ENCODE data around the gene FAM120B. TPM values are rescaled to one million over a fixed set of nuclear protein-coding genes. Genes with fewer than 3 reads are reported as not detected.

FAM120B gene
- total RNA-seq, 1 experiment from 2014 or later: 23.4 TPM

GRCh38 chr6:170307080-170307545, 555 bp downstream of the FAM120B start:
- H3K9me3 Mint-ChIP-seq (ENCODE audit: unreplicated experiment): no peaks in the 10 kb centered on the region
- no peaks in the 10 kb centered on the region for H3K27me3 Mint-ChIP-seq (ENCODE audit: insufficient read depth, unreplicated experiment)
- no peak for TF ChIP-seq CTCF (IDR thresholded peaks at IDR 0.05; ENCODE audit: unreplicated experiment)
- ChIA-PET POLR2A (interaction anchor here (0.6 to 2.2 kb wide), 5 partner anchors 13 to 517 kb away, joined by 3 to 9 read pairs (median 4); partner anchors contain the start of genes PSMB1 and TBP), CTCF (interaction anchor here (0.6 to 0.9 kb wide), 3 partner anchors 223 to 476 kb away, joined by 3 to 4 read pairs (median 3); no protein-coding TSS in a partner anchor)
- peaks cover 7% of the 10 kb centered on the region for H3K36me3 Mint-ChIP-seq (ENCODE audit: insufficient read depth, unreplicated experiment)
- peaks cover 19% of the 10 kb centered on the region for H3K4me1 Mint-ChIP-seq (ENCODE audit: insufficient read depth, unreplicated experiment)
- DNase-seq (ENCODE audit: unreplicated experiment): no peak
- intact Hi-C loops (cut with micrococcal nuclease): loop anchor here (1.0 kb wide), 1 partner anchor 210 kb away; no protein-coding TSS in a partner anchor
- BruUV-seq (replicated peaks): TSS peak; percentile 35
- H3K27ac Mint-ChIP-seq (ENCODE audit: low read depth, unreplicated experiment): peak overlapping the region; percentile 99
- peak overlapping the region; percentile 91 for H3K4me3 Mint-ChIP-seq (ENCODE audit: unreplicated experiment)

GRCh38 chr6:170308761-170309160, 2.2 kb downstream of the FAM120B start:
- intact Hi-C loops (cut with micrococcal nuclease): no loop called here
- ChIA-PET POLR2A (interaction anchor here (0.9 to 1.0 kb wide), 2 partner anchors 9 to 13 kb away, joined by 3 to 4 read pairs; no protein-coding TSS in a partner anchor), CTCF (interaction anchor here (0.6 to 1.0 kb wide), 2 partner anchors 17 to 254 kb away, joined by 4 to 6 read pairs; no protein-coding TSS in a partner anchor)
- H3K27me3 Mint-ChIP-seq (ENCODE audit: insufficient read depth, unreplicated experiment): no peaks in the 10 kb centered on the region
- no TSS peak for BruUV-seq (replicated peaks)
- no peaks in the 10 kb centered on the region for H3K9me3 Mint-ChIP-seq (ENCODE audit: unreplicated experiment)
- no peak for DNase-seq (ENCODE audit: unreplicated experiment)
- no peak for TF ChIP-seq CTCF (IDR thresholded peaks at IDR 0.05; ENCODE audit: unreplicated experiment)
- peaks cover 7% of the 10 kb centered on the region for H3K36me3 Mint-ChIP-seq (ENCODE audit: insufficient read depth, unreplicated experiment)
- peak overlapping the region; percentile 91 for H3K4me3 Mint-ChIP-seq (ENCODE audit: unreplicated experiment)
- peak overlapping the region; percentile 70 for H3K27ac Mint-ChIP-seq (ENCODE audit: low read depth, unreplicated experiment)
- peaks cover 19% of the 10 kb centered on the region for H3K4me1 Mint-ChIP-seq (ENCODE audit: insufficient read depth, unreplicated experiment)

GRCh38 chr6:170311696-170312095, 5.1 kb downstream of the FAM120B start:
- intact Hi-C loops (cut with micrococcal nuclease): no loop called here
- CTCF ChIA-PET: interaction anchor here (0.8 kb wide), 1 partner anchor 212 kb away, joined by 3 read pairs; no protein-coding TSS in a partner anchor
- Mint-ChIP-seq H3K9me3 (ENCODE audit: unreplicated experiment) (no peaks in the 10 kb centered on the region), H3K27me3 (ENCODE audit: insufficient read depth, unreplicated experiment) (no peaks in the 10 kb centered on the region), H3K4me1 (ENCODE audit: insufficient read depth, unreplicated experiment) (peaks cover 19% of the 10 kb centered on the region), H3K4me3 (ENCODE audit: unreplicated experiment) (no peak overlapping the region), H3K36me3 (ENCODE audit: insufficient read depth, unreplicated experiment) (peaks cover 16% of the 10 kb centered on the region), H3K27ac (ENCODE audit: low read depth, unreplicated experiment) (no peak overlapping the region)
- POLR2A ChIA-PET: interaction anchor here (1.2 kb wide), 1 partner anchor 127 kb away, joined by 4 read pairs; no protein-coding TSS in a partner anchor
- no peak for TF ChIP-seq CTCF (IDR thresholded peaks at IDR 0.05; ENCODE audit: unreplicated experiment)
- BruUV-seq (replicated peaks): no TSS peak
- no peak for DNase-seq (ENCODE audit: unreplicated experiment)

GRCh38 chr6:170312876-170313275, 6.3 kb downstream of the FAM120B start:
- intact Hi-C loops (cut with micrococcal nuclease): no loop called here
- Mint-ChIP-seq H3K4me1 (ENCODE audit: insufficient read depth, unreplicated experiment) (peaks cover 11% of the 10 kb centered on the region), H3K4me3 (ENCODE audit: unreplicated experiment) (no peak overlapping the region), H3K27ac (ENCODE audit: low read depth, unreplicated experiment) (no peak overlapping the region), H3K36me3 (ENCODE audit: insufficient read depth, unreplicated experiment) (peaks cover 27% of the 10 kb centered on the region), H3K9me3 (ENCODE audit: unreplicated experiment) (no peaks in the 10 kb centered on the region), H3K27me3 (ENCODE audit: insufficient read depth, unreplicated experiment) (no peaks in the 10 kb centered on the region)
- DNase-seq (ENCODE audit: unreplicated experiment): no peak
- POLR2A ChIA-PET: interaction anchor here (1.1 to 1.2 kb wide), 2 partner anchors 8 to 126 kb away, joined by 4 to 5 read pairs; no protein-coding TSS in a partner anchor
- no peak for TF ChIP-seq CTCF (IDR thresholded peaks at IDR 0.05; ENCODE audit: unreplicated experiment)
- no TSS peak for BruUV-seq (replicated peaks)
- CTCF ChIA-PET: interaction anchor here (0.6 to 0.7 kb wide), 2 partner anchors 217 to 481 kb away, joined by 3 to 5 read pairs; no protein-coding TSS in a partner anchor
